H1 (cell line): Measurements from ENCODE around the gene TIGD1. TPM values are rescaled to one million over a fixed set of nuclear protein-coding genes. Genes with fewer than 3 reads are reported as not detected.

ENCODE experiments used
- CTCF ChIA-PET: fragments of 300-600 bp; sonication (Branson Sonifier 250); formaldehyde crosslinking; loops from one replicate; lab custom pipeline; 2021; ENCODE audit not compliant: partially characterized antibody; lab: Charles Lee
- POLR2A ChIA-PET: fragments of 300-600 bp; sonication (Branson Sonifier 250); formaldehyde crosslinking; loops from one replicate; lab custom pipeline; 2021; ENCODE audit warnings: inconsistent platforms; ENCODE audit not compliant: partially characterized antibody; lab: Charles Lee
- DNase-seq, 2 experiments: peaks; one replicate each; pipeline versions ENCODE4 v3.0.0 to v3.0.0-alpha.2; 2010 to 2022; ENCODE audit warnings: low spot score in 2 of 2, low read depth in 1 of 2, mixed read lengths in 1 of 2
- FAIRE-seq: peaks from 2 replicates; lab custom pipeline; 2011; peaks lifted over from hg19 to GRCh38; lab: Jason Lieb, UNC
- H2AFZ ChIP-seq: 2 replicates; pipeline ENCODE4 v1.8.1; 2012; ENCODE audit warnings: low read length, inconsistent platforms
- H2AK5ac ChIP-seq: 2 replicates; pipeline ENCODE4 v1.6.1; 2013; ENCODE audit warnings: low read depth, low read length
- H2BK120ac ChIP-seq: replicated peaks from 2 replicates; pipeline ENCODE3; 2013; ENCODE audit warnings: low read depth, low read length, inconsistent platforms
- H2BK12ac ChIP-seq: 2 replicates; pipeline ENCODE4 v1.6.1; 2013; ENCODE audit warnings: low read depth, low read length
- H2BK15ac ChIP-seq: 2 replicates; pipeline ENCODE4 v1.6.1; 2013; ENCODE audit warnings: low read length
- H2BK20ac ChIP-seq: 2 replicates; pipeline ENCODE4 v1.6.1; 2013; ENCODE audit warnings: low read length
- H2BK5ac ChIP-seq: 2 replicates; pipeline ENCODE4 v1.6.1; 2013; ENCODE audit warnings: low read depth, low read length
- H3K14ac ChIP-seq: 2 replicates; pipeline ENCODE4 v1.6.1; 2013; ENCODE audit warnings: inconsistent platforms; ENCODE audit not compliant: insufficient read length
- H3K18ac ChIP-seq: 2 replicates; pipeline ENCODE4 v1.6.1; 2013; ENCODE audit warnings: low read length; ENCODE audit errors: extremely low read depth
- H3K23ac ChIP-seq: 2 replicates; pipeline ENCODE4 v1.6.1; 2013; ENCODE audit warnings: inconsistent platforms; ENCODE audit not compliant: insufficient read length
- H3K23me2 ChIP-seq: 2 replicates; pipeline ENCODE4 v1.6.1; 2013; ENCODE audit warnings: low read depth, low read length
- H3K27ac ChIP-seq: 2 replicates; pipeline ENCODE4 v1.6.1; 2011; ENCODE audit warnings: low read depth, low read length, inconsistent platforms
- H3K27me3 ChIP-seq, 4 experiments: replicated peaks in 1 of 4; 1 replicate in 1 of 4; 2 replicates in 3 of 4; pipeline versions ENCODE4 v1.6.1 to v1.8.1; 2011 to 2013; ENCODE audit warnings: low read length in 3 of 4, mild to moderate bottlenecking in 3 of 4, inconsistent platforms in 2 of 4, mixed read lengths in 2 of 4, moderate library complexity in 1 of 4; ENCODE audit not compliant: control insufficient read depth in 3 of 4, insufficient read depth in 3 of 4; ENCODE audit errors: extremely low read depth in 1 of 4
- H3K36me3 ChIP-seq, 4 experiments: 2 replicates each; pipeline versions ENCODE4 v1.6.1 to v1.8.1; 2011 to 2013; ENCODE audit warnings: mild to moderate bottlenecking in 4 of 4, low read length in 3 of 4, moderate library complexity in 2 of 4, control low read depth in 1 of 4, inconsistent platforms in 1 of 4; ENCODE audit not compliant: insufficient read depth in 4 of 4, control insufficient read depth in 2 of 4
- H3K4ac ChIP-seq: replicated peaks from 2 replicates; pipeline ENCODE3; 2013; ENCODE audit warnings: low read length, low read depth, mixed read lengths, inconsistent platforms; ENCODE audit not compliant: insufficient read length
- H3K4me1 ChIP-seq, 4 experiments: replicated peaks in 1 of 4; 1 replicate in 1 of 4; 2 replicates in 3 of 4; pipeline versions ENCODE4 v1.6.1 to v1.8.1; 2011 to 2013; ENCODE audit warnings: low read length in 3 of 4, inconsistent platforms in 2 of 4, mixed read lengths in 1 of 4; ENCODE audit not compliant: insufficient read depth in 4 of 4, control insufficient read depth in 3 of 4
- H3K4me2 ChIP-seq, 2 experiments: 2 replicates each; pipeline versions ENCODE4 v1.6.1 to v1.8.1; 2011 to 2013; ENCODE audit warnings: low read depth in 2 of 2, low read length in 2 of 2, control low read depth in 1 of 2, inconsistent platforms in 1 of 2, mild to moderate bottlenecking in 1 of 2; ENCODE audit not compliant: insufficient read depth in 1 of 2
- H3K4me3 ChIP-seq, 4 experiments: fragments of 200-600, 300-600 bp in 1 of 4; sonication (generic), shearing (Covaris generic), sonication (Bioruptor Twin) in 1 of 4; 2 replicates each; pipeline versions ENCODE4 v1.5.1 to v1.8.1; 2011 to 2016; ENCODE audit warnings: low read length in 4 of 4, low read depth in 3 of 4, control low read depth in 2 of 4, inconsistent platforms in 2 of 4, mild to moderate bottlenecking in 2 of 4, mixed read lengths in 1 of 4, moderate library complexity in 1 of 4; ENCODE audit not compliant: insufficient read depth in 2 of 4; ENCODE audit errors: extremely low read depth in 1 of 4
- H3K56ac ChIP-seq: replicated peaks from 2 replicates; pipeline ENCODE3; 2013; ENCODE audit warnings: low read depth, mild to moderate bottlenecking, mixed read lengths, low read length, inconsistent platforms; ENCODE audit not compliant: insufficient read length
- H3K79me1 ChIP-seq: 2 replicates; pipeline ENCODE4 v1.6.1; 2013; ENCODE audit warnings: low read depth, low read length, control low read depth
- H3K79me2 ChIP-seq, 2 experiments: 2 replicates each; pipeline versions ENCODE4 v1.6.1 to v1.8.1; 2012 to 2013; ENCODE audit warnings: low read length in 2 of 2, mild to moderate bottlenecking in 2 of 2, inconsistent platforms in 1 of 2; ENCODE audit not compliant: insufficient read depth in 2 of 2, control insufficient read depth in 1 of 2
- H3K9ac ChIP-seq, 4 experiments: replicated peaks in 1 of 4; 1 replicate in 1 of 4; 2 replicates in 3 of 4; pipeline versions ENCODE4 v1.6.1 to v1.8.1; 2011 to 2013; ENCODE audit warnings: low read depth in 3 of 4, low read length in 3 of 4, control low read depth in 2 of 4, mild to moderate bottlenecking in 2 of 4, moderate library complexity in 2 of 4, inconsistent platforms in 1 of 4; ENCODE audit errors: extremely low read depth in 1 of 4
- H3K9me3 ChIP-seq, 2 experiments: 2 replicates each; pipeline versions ENCODE4 v1.6.1 to v1.8.1; 2012 to 2013; ENCODE audit warnings: mild to moderate bottlenecking in 2 of 2, moderate library complexity in 2 of 2, control low read depth in 1 of 2, inconsistent platforms in 1 of 2, low read depth in 1 of 2, low read length in 1 of 2, mixed read lengths in 1 of 2; ENCODE audit not compliant: insufficient read depth in 2 of 2
- H4K20me1 ChIP-seq, 2 experiments: replicated peaks in 1 of 2; 2 replicates each; pipeline versions ENCODE3 to v1.8.1; 2011 to 2013; ENCODE audit warnings: inconsistent platforms in 2 of 2, low read length in 2 of 2, mild to moderate bottlenecking in 1 of 2; ENCODE audit not compliant: insufficient read depth in 2 of 2, control insufficient read depth in 1 of 2
- H4K5ac ChIP-seq: 2 replicates; pipeline ENCODE4 v1.6.1; 2013; ENCODE audit warnings: low read length, low read depth, mixed read lengths, inconsistent platforms; ENCODE audit not compliant: insufficient read length
- H4K8ac ChIP-seq: 2 replicates; pipeline ENCODE4 v1.8.0; 2013; ENCODE audit warnings: mild to moderate bottlenecking, moderate library complexity, low read length, inconsistent platforms; ENCODE audit not compliant: insufficient read depth; ENCODE audit errors: extremely low read depth
- H4K91ac ChIP-seq: replicated peaks from 2 replicates; pipeline ENCODE3; 2013; ENCODE audit warnings: low read length, mixed read lengths, inconsistent platforms; ENCODE audit not compliant: insufficient read length
- BCL11A ChIP-seq, 2 experiments: IDR thresholded peaks; one replicate each; pipeline ENCODE4 v1.6.1; 2011; ENCODE audit warnings: low read depth in 2 of 2, low read length in 2 of 2, mild to moderate bottlenecking in 2 of 2
- CBX5 ChIP-seq: fragments of 300-800, 300-1000 bp; sonication (generic); IDR thresholded peaks from 2 replicates; pipeline ENCODE4 v1.7.1; 2016; ENCODE audit warnings: antibody characterized with exemption, low read length, low read depth
- MAX ChIP-seq: IDR thresholded peaks from 2 replicates; pipeline ENCODE4 v1.6.1; 2012; ENCODE audit warnings: inconsistent platforms
- SAP30 ChIP-seq: fragments of 300-600 bp; sonication (generic); IDR thresholded peaks from 2 replicates; pipeline ENCODE4 v1.7.1; 2012; ENCODE audit warnings: low read length, moderate library complexity, mild to moderate bottlenecking, inconsistent platforms; ENCODE audit not compliant: insufficient read depth, insufficient replicate concordance
- TAF7 ChIP-seq: optimal IDR thresholded peaks from 2 replicates; pipeline ENCODE3; 2011; ENCODE audit warnings: low read depth, mild to moderate bottlenecking, inconsistent platforms, low read length, moderate library complexity, borderline replicate concordance
- WGBS, 2 experiments: shearing (Covaris generic) in 1 of 2; methylation state at CpG; one replicate each; pipeline versions ENCODE4 v1.1.6 to v1.1.7; 2013 to 2015; ENCODE audit warnings: low lambda C conversion rate in 2 of 2, mixed read lengths in 2 of 2, inconsistent platforms in 1 of 2, low coverage in 1 of 2, missing lambda C conversion rate in 1 of 2; ENCODE audit not compliant: insufficient replicate concordance in 2 of 2, insufficient coverage in 1 of 2, insufficient read length in 1 of 2; ENCODE audit errors: extremely low coverage in 1 of 2, missing lambda C conversion rate in 1 of 2; 5-methylcytosine and 5-hydroxymethylcytosine counted together
- polyA plus RNA-seq, 7 experiments: library from polyadenylated mRNA; depleted of rRNA in 3 of 7; stranded (reverse) in 5 of 7; unstranded in 2 of 7; fragments of >200 nt in 5 of 7; fragments of 200-250 nt in 2 of 7; gene quantifications; 1 replicate in 5 of 7; 2 replicates in 1 of 7; 4 replicates in 1 of 7; pipeline versions ENCODE4 v1.2.1 to v1.2.3, GENCODE V29; 2011 to 2013; ENCODE audit warnings: missing spikeins in 2 of 7, mixed read lengths in 2 of 7
- total RNA-seq: library from RNA; stranded (reverse); fragmentation: NEBNext Ultra II Directional; extraction: Animal tissue kit (Norgen Biotek cat#: 25700); gene quantifications from 2 replicates; pipeline ENCODE4 v1.2.1, GENCODE V29; 2021

The TIGD1 gene
- total and polyA plus RNA-seq, 2 of the 8 experiments (the other 6 are each of a cell fraction or from before 2014, with no cell fraction given) = 4.7 to 8.3 TPM

- no peak overlapping the region for H2BK5ac ChIP-seq
- no peak overlapping the region for H3K18ac ChIP-seq
- peaks cover 0 to 15% of the 10 kb centered on the region in 2 experiments; a peak in 2 of 4 replicates for H3K79me2 ChIP-seq
- H4K91ac ChIP-seq = no peak overlapping the region
- no peak overlapping the region for H4K5ac ChIP-seq
- H2BK15ac ChIP-seq = no peak overlapping the region
- H3K14ac ChIP-seq = no peak overlapping the region
- H3K23ac ChIP-seq = no peak overlapping the region
- no peak overlapping the region for H4K8ac ChIP-seq
- H2BK120ac ChIP-seq = no peak overlapping the region
- no peak overlapping the region for H2AK5ac ChIP-seq
- peaks cover 4 to 9% of the 10 kb centered on the region in 2 experiments for H4K20me1 ChIP-seq
- no peak overlapping the region for H3K4me2 ChIP-seq
- H3K4ac ChIP-seq = no peak overlapping the region
- no peak overlapping the region for H2AFZ ChIP-seq
- no peak overlapping the region for H2BK20ac ChIP-seq
- no peaks in the 10 kb centered on the region for H3K9me3 ChIP-seq
- ChIA-PET CTCF (no interaction called here), POLR2A (no interaction called here)
- FAIRE-seq (no peak), DNase-seq (no peak)
- 86% methylated on average over 14 of the region's 14 CpGs; no CpG with 5 or more reads in 1 of the 2 experiments for WGBS, 2 experiments
- H3K9ac ChIP-seq = no peak overlapping the region
- H3K23me2 ChIP-seq = no peaks in the 10 kb centered on the region
- H3K36me3 ChIP-seq = peaks cover 0 to 9% (median under 1%) of the 10 kb centered on the region in 4 experiments; a peak in 2 of 8 replicates
- peaks cover 5% of the 10 kb centered on the region; the same call in 1 of the 2 replicates for H3K79me1 ChIP-seq
- H3K27ac ChIP-seq = no peak overlapping the region
- H3K4me3 ChIP-seq = no peak overlapping the region
- TF ChIP-seq TAF7 (no peak), MAX (no peak), BCL11A (IDR thresholded peaks at IDR 0.05; ENCODE audit: low read depth in 2 of 2, low read length in 2 of 2) (no peak), CBX5 (no peak), SAP30 (no peak)
- no peak overlapping the region for H2BK12ac ChIP-seq
- H3K56ac ChIP-seq = no peak overlapping the region
- no peaks in the 10 kb centered on the region for H3K27me3 ChIP-seq
- peaks cover 0 to 14% (median 8%) of the 10 kb centered on the region in 4 experiments; a peak in 6 of 7 replicates for H3K4me1 ChIP-seq
Observed at GRCh38 chr2:232543491-232543890, 6.9 kb downstream of the TIGD1 start.
